AG10803 (cell line): Measurements from ENCODE around the gene PLBD2.

ENCODE experiments used
- DNase-seq: peaks from one replicate; pipeline ENCODE4 v3.0.0; 2010; ENCODE audit warnings: low read depth
- H3K4me3 ChIP-seq: 2 replicates; pipeline ENCODE4 v1.5.1; 2011; ENCODE audit warnings: mild to moderate bottlenecking, low read length, control low read depth
- CTCF ChIP-seq: conservative IDR thresholded peaks from 2 replicates; pipeline ENCODE4 v1.5.1; 2011; ENCODE audit warnings: mild to moderate bottlenecking, low read length, control low read depth, inconsistent platforms

PLBD2 gene

GRCh38 chr12:113328368-113328889, 30.0 kb upstream of the PLBD2 start:
- no peak overlapping the region for H3K4me3 ChIP-seq
- no peak for TF ChIP-seq CTCF
- DNase-seq: no peak

GRCh38 chr12:113329022-113329790, 29.2 kb upstream of the PLBD2 start:
- H3K4me3 ChIP-seq: no peak overlapping the region
- no peak for DNase-seq
- no peak for TF ChIP-seq CTCF

GRCh38 chr12:113329791-113330417, 28.5 kb upstream of the PLBD2 start:
- no peak for TF ChIP-seq CTCF
- H3K4me3 ChIP-seq: no peak overlapping the region

GRCh38 chr12:113330505-113330904, 27.9 kb upstream of the PLBD2 start:
- no peak for TF ChIP-seq CTCF
- no peak for DNase-seq
- H3K4me3 ChIP-seq: no peak overlapping the region

More at GRCh38 chr12:113329791-113330417, 28.5 kb upstream of the PLBD2 start:
- no peak for DNase-seq

GRCh38 chr12:113332688-113333417, 25.5 kb upstream of the PLBD2 start:
- no peak for DNase-seq
- H3K4me3 ChIP-seq: no peak overlapping the region
- no peak for TF ChIP-seq CTCF

GRCh38 chr12:113333418-113333750, 25.0 kb upstream of the PLBD2 start:
- no peak for DNase-seq
- no peak overlapping the region for H3K4me3 ChIP-seq

More at GRCh38 chr12:113333418-113333750, 25.0 kb upstream of the PLBD2 start:
- TF ChIP-seq CTCF: no peak
